Ishikawa (cell line): ENCODE data around the gene SEPTIN5.

Experiments
- CEBPB ChIP-seq: IDR thresholded peaks from 2 replicates; pipeline ENCODE4 v1.6.1; 2012
- CREB1 ChIP-seq: IDR thresholded peaks from 2 replicates; pipeline ENCODE4 v1.6.1; 2012; ENCODE audit warnings: low read depth
- EGR1 ChIP-seq: IDR thresholded peaks from 2 replicates; pipeline ENCODE4 v1.6.1; 2012
- EP300 ChIP-seq: IDR thresholded peaks from 2 replicates; pipeline ENCODE4 v1.6.1; 2012; ENCODE audit warnings: borderline replicate concordance
- FOXM1 ChIP-seq: IDR thresholded peaks from 2 replicates; pipeline ENCODE4 v1.6.1; 2012; ENCODE audit warnings: low read depth, borderline replicate concordance
- NFIC ChIP-seq: IDR thresholded peaks from 2 replicates; pipeline ENCODE4 v1.6.1; 2012
- RAD21 ChIP-seq: IDR thresholded peaks from 2 replicates; pipeline ENCODE4 v1.6.1; 2012; ENCODE audit warnings: low read depth
- TAF1 ChIP-seq: IDR thresholded peaks from 2 replicates; pipeline ENCODE4 v1.6.1; 2012; ENCODE audit warnings: low read depth, mild to moderate bottlenecking
- TCF12 ChIP-seq: IDR thresholded peaks from 2 replicates; pipeline ENCODE4 v1.6.1; 2012; ENCODE audit warnings: low read depth
- TEAD4 ChIP-seq: IDR thresholded peaks from 2 replicates; pipeline ENCODE4 v1.6.1; 2012
- YY1 ChIP-seq: IDR thresholded peaks from 2 replicates; pipeline ENCODE4 v1.6.1; 2012; ENCODE audit warnings: low read depth
- ZBTB7A ChIP-seq: IDR thresholded peaks from 2 replicates; pipeline ENCODE4 v1.6.1; 2012; ENCODE audit warnings: low read depth
- TF ChIP-seq, protein P1 (sequence below): IDR thresholded peaks from 2 replicates; pipeline ENCODE4 v1.6.1; 2012
- TF ChIP-seq, protein P2 (sequence below): IDR thresholded peaks from 2 replicates; pipeline ENCODE4 v1.6.1; 2012
- TF ChIP-seq, protein P3 (sequence below): IDR thresholded peaks from 2 replicates; pipeline ENCODE4 v1.6.1; 2012; ENCODE audit warnings: low read depth, mild to moderate bottlenecking

Gene SEPTIN5

DNA sequence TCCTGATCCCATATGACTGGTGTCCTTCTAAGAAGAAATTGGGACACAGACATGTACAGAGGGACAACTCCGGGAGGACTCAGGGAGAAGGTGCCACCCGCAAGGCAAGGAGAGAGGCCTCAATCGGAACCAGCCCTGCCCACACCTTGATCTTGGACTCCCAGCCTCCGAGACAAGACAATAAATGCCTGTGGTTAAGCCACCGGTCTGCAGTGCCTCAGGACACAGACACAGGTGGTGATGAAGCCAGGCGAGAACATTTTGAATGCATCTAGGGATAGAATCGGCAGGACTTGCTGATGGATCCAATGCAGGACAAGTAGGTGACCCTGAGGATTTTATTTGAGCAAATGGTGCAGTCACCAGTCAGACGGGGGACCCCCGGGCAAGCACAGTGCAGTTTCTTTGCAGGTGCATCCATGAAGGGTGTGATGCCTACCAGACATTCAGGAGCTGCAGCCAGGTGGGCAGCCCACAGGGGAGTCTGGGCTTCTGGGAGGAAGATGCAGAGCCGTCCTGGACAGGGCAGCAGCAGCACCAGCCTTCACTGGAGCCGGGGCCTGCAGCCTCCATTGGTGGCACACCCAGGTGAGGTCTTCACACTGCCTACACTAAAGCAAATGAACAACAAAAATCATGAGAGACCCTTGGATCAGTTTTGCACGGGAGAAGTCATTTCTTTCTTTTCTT is 20.2 kb upstream of the SEPTIN5 start:
- no peak for TF ChIP-seq YY1
- TF ChIP-seq NFIC: no peak
- TF ChIP-seq EP300: no peak
- TF ChIP-seq, protein P1, sequence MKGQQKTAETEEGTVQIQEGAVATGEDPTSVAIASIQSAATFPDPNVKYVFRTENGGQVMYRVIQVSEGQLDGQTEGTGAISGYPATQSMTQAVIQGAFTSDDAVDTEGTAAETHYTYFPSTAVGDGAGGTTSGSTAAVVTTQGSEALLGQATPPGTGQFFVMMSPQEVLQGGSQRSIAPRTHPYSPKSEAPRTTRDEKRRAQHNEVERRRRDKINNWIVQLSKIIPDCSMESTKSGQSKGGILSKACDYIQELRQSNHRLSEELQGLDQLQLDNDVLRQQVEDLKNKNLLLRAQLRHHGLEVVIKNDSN: no peak

DNA sequence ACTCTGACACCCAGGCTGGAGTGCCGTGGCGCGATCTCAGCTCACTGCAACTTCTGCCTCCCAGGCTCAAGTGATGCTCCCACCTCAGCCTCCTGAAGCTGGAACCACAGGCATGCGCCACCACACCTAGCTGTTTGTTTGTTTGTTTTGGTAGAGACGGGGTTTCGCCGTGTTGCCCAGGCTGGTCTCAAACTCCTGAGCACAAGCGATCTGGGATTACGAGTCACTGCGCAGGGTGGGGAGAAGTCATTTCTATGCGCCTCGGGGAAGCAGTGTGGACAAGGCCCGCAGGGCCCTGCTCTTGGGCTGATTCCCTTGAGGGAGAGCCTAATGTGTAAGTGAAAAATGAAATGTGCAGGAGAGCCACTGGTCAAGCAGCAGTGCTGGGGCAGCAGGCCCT is 19.6 kb upstream of the SEPTIN5 start:
- TF ChIP-seq, protein P1: no peak
- TF ChIP-seq CREB1 (no peak), TCF12 (no peak), EP300 (no peak), CEBPB (no peak), TEAD4 (no peak), FOXM1 (no peak), EGR1 (no peak), NFIC (no peak), TAF1 (no peak), ZBTB7A (no peak), YY1 (no peak), RAD21 (no peak)
- TF ChIP-seq, protein P2, sequence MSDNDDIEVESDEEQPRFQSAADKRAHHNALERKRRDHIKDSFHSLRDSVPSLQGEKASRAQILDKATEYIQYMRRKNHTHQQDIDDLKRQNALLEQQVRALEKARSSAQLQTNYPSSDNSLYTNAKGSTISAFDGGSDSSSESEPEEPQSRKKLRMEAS: no peak
- TF ChIP-seq, protein P3, sequence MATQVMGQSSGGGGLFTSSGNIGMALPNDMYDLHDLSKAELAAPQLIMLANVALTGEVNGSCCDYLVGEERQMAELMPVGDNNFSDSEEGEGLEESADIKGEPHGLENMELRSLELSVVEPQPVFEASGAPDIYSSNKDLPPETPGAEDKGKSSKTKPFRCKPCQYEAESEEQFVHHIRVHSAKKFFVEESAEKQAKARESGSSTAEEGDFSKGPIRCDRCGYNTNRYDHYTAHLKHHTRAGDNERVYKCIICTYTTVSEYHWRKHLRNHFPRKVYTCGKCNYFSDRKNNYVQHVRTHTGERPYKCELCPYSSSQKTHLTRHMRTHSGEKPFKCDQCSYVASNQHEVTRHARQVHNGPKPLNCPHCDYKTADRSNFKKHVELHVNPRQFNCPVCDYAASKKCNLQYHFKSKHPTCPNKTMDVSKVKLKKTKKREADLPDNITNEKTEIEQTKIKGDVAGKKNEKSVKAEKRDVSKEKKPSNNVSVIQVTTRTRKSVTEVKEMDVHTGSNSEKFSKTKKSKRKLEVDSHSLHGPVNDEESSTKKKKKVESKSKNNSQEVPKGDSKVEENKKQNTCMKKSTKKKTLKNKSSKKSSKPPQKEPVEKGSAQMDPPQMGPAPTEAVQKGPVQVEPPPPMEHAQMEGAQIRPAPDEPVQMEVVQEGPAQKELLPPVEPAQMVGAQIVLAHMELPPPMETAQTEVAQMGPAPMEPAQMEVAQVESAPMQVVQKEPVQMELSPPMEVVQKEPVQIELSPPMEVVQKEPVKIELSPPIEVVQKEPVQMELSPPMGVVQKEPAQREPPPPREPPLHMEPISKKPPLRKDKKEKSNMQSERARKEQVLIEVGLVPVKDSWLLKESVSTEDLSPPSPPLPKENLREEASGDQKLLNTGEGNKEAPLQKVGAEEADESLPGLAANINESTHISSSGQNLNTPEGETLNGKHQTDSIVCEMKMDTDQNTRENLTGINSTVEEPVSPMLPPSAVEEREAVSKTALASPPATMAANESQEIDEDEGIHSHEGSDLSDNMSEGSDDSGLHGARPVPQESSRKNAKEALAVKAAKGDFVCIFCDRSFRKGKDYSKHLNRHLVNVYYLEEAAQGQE: no peak

DNA sequence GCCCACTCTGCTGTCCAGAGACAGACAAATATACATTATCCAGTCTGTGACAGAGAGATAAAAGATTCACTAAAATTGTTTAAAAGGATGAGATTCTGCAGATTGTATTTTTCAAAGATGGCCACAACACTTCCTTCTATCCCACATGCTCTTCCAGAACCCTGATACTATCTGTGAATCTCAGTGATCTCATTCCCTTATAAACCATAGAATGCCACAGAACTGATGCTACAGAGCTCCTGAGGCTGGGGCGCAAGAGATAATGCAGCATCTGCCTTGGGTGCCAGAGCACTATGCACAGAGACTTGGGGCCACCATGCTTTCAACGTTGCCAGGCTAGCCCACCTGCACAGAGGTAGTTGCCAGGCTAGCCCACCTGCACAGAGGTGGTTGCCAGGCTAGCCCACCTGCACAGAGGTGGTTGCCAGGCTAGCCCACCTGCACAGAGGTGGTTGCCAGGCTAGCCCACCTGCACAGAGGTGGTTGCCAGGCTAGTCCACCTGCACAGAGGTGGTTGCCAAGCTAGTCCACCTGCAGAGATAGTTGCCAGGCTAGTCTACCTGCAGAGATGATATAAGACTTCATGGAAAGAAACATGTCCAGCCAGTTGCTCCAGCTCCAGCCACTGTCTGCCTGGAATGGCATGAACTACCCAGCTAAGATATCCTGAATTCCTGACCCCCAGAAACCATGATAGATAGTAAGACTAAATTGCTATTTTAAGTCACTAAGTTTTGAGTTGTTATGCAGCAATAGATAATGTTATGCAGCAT is 17.6 kb upstream of the SEPTIN5 start:
- no peak for TF ChIP-seq CEBPB
- TF ChIP-seq, protein P2: no peak
- no peak for TF ChIP-seq EGR1
- TF ChIP-seq, protein P1: no peak
- TF ChIP-seq EP300: no peak
- no peak for TF ChIP-seq ZBTB7A
- TF ChIP-seq CREB1: no peak
- TF ChIP-seq FOXM1: no peak
- TF ChIP-seq, protein P3: no peak
- no peak for TF ChIP-seq TCF12
- TF ChIP-seq TAF1: no peak
- TF ChIP-seq TEAD4: no peak
- TF ChIP-seq NFIC: no peak

DNA sequence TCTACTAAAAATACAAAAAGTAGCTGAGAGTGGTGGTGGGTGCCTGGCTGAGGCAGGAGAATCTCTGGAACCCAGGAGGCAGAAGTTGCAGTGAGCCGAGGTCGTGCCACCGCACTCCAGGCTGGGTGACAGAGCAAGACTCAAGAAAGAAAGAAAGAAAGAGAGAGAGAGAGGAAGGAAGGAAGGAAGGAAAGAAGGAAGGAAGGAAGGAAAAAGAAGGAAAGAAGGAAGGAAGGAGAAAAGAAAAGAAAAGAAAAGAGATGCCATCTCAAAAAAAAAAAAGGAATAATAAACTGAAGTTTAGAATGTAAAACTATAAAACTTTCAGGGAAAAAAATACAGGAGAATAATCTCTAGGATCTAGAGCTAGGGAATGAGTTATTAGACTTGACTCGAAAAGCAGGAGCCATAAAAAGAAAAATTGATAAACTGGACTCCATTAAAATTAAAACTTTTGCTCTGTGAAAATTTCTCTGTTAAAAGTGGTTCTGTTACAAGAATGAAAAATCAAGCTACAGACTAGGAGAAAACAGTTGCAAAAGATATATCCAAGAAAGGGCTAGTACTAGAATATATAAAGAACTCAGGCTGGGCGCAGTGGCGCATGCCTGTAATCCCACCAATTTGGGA is 13.4 kb upstream of the SEPTIN5 start:
- TF ChIP-seq EP300 (no peak), ZBTB7A (no peak), YY1 (no peak), FOXM1 (no peak), NFIC (no peak), CREB1 (no peak), TAF1 (no peak), CEBPB (no peak), TEAD4 (no peak), TCF12 (no peak)
- TF ChIP-seq, protein P2: no peak
- TF ChIP-seq, protein P1: no peak
